WTC11 (cell line): Measurements from ENCODE around the gene BASP1. TPM values are rescaled to one million over a fixed set of nuclear protein-coding genes. Genes with fewer than 3 reads are reported as not detected.

Source experiments
- ATAC-seq: fragments of 200-7000 bp; cut with Tn5 transposase; 2 replicates; pipeline ENCODE4 v1.10.0; 2021; ENCODE audit warnings: mild to moderate bottlenecking, moderate library complexity
- CTCF ChIA-PET: fragments of 300-600 bp; sonication (Branson Sonifier 250); formaldehyde crosslinking; loops from one replicate; lab custom pipeline; 2021; ENCODE audit warnings: antibody characterized with exemption; lab: Charles Lee
- POLR2A ChIA-PET: fragments of 350-600 bp; sonication (Branson Sonifier 250); formaldehyde crosslinking; loops from one replicate; lab custom pipeline; 2021; ENCODE audit warnings: antibody characterized with exemption; lab: Charles Lee
- DNase-seq: peaks from one replicate; pipeline ENCODE4 v3.0.0; 2021; ENCODE audit warnings: low spot score
- H3K27ac Mint-ChIP-seq: 2 replicates; pipeline ENCODE4 v1.8.0; 2021; ENCODE audit warnings: mixed read lengths
- H3K27me3 Mint-ChIP-seq: 2 replicates; pipeline ENCODE4 v1.8.0; 2021; ENCODE audit warnings: low read depth, mild to moderate bottlenecking, moderate library complexity, mixed read lengths
- H3K36me3 Mint-ChIP-seq: 2 replicates; pipeline ENCODE4 v1.8.0; 2021; ENCODE audit warnings: mixed read lengths
- H3K4me1 Mint-ChIP-seq: 2 replicates; pipeline ENCODE4 v1.8.0; 2022; ENCODE audit warnings: mixed read lengths
- H3K4me3 Mint-ChIP-seq: 2 replicates; pipeline ENCODE4 v1.8.0; 2021; ENCODE audit warnings: mild to moderate bottlenecking, moderate library complexity, mixed read lengths
- H3K9me3 Mint-ChIP-seq: 2 replicates; pipeline ENCODE4 v1.8.0; 2021; ENCODE audit warnings: mixed read lengths
- E2F1 ChIP-seq: sonication (generic); formaldehyde crosslinking; IDR thresholded peaks from 2 replicates; pipeline ENCODE4 v1.8.0; 2022; ENCODE audit warnings: mild to moderate bottlenecking, missing genetic modification reagents
- ELF4 ChIP-seq: sonication (generic); formaldehyde crosslinking; IDR thresholded peaks from 2 replicates; pipeline ENCODE4 v1.8.1; 2022; ENCODE audit warnings: low read depth, mild to moderate bottlenecking, moderate library complexity, missing genetic modification reagents
- EMX1 ChIP-seq: fragments of 250-450 bp; sonication (Bioruptor Pico); IDR thresholded peaks from 2 replicates; pipeline ENCODE4 v1.8.0; 2021; ENCODE audit warnings: mild to moderate bottlenecking
- FOXJ3 ChIP-seq: sonication (generic); formaldehyde crosslinking; IDR thresholded peaks from 2 replicates; pipeline ENCODE4 v1.9.0; 2021; ENCODE audit warnings: missing genetic modification reagents, mild to moderate bottlenecking, borderline replicate concordance
- FOXK1 ChIP-seq: sonication (generic); formaldehyde crosslinking; IDR thresholded peaks from 2 replicates; pipeline ENCODE4 v1.8.0; 2022; ENCODE audit warnings: mild to moderate bottlenecking, moderate library complexity, missing genetic modification reagents
- GABPB1 ChIP-seq: sonication (generic); formaldehyde crosslinking; IDR thresholded peaks from 2 replicates; pipeline ENCODE4 v1.8.1; 2023; ENCODE audit warnings: mild to moderate bottlenecking, missing genetic modification reagents
- GRHL2 ChIP-seq: fragments of 250-450 bp; sonication (Bioruptor Pico); IDR thresholded peaks from 2 replicates; pipeline ENCODE4 v1.8.0; 2022; ENCODE audit warnings: mild to moderate bottlenecking, moderate library complexity; ENCODE audit not compliant: insufficient replicate concordance, severe bottlenecking
- GTF2I ChIP-seq: fragments of 250-450 bp; sonication (Bioruptor Pico); conservative IDR thresholded peaks from 2 replicates; pipeline ENCODE4 v1.4.0; 2021; ENCODE audit warnings: mild to moderate bottlenecking
- NFE2L1 ChIP-seq: sonication (generic); formaldehyde crosslinking; IDR thresholded peaks from 2 replicates; pipeline ENCODE4 v1.8.1; 2023; ENCODE audit warnings: missing genetic modification reagents
- NFYB ChIP-seq: sonication (generic); formaldehyde crosslinking; conservative IDR thresholded peaks from 2 replicates; pipeline ENCODE4 v1.8.0; 2022; ENCODE audit warnings: low read depth, missing genetic modification reagents
- NR1H2 ChIP-seq: sonication (generic); formaldehyde crosslinking; IDR thresholded peaks from 2 replicates; pipeline ENCODE4 v1.9.0; 2021; ENCODE audit warnings: mild to moderate bottlenecking, moderate library complexity, missing genetic modification reagents
- NR2C2 ChIP-seq: sonication (generic); formaldehyde crosslinking; IDR thresholded peaks from 2 replicates; pipeline ENCODE4 v1.8.0; 2022; ENCODE audit warnings: mild to moderate bottlenecking, missing genetic modification reagents
- NR3C1 ChIP-seq: sonication (generic); formaldehyde crosslinking; conservative IDR thresholded peaks from 2 replicates; pipeline ENCODE4 v1.8.1; 2023; ENCODE audit warnings: low read depth, mild to moderate bottlenecking, missing genetic modification reagents
- OVOL2 ChIP-seq: fragments of 250-450 bp; sonication (Bioruptor Pico); IDR thresholded peaks from 2 replicates; pipeline ENCODE4 v1.9.0; 2021; ENCODE audit warnings: mild to moderate bottlenecking, borderline replicate concordance
- PRDM15 ChIP-seq: sonication (generic); formaldehyde crosslinking; IDR thresholded peaks from 2 replicates; pipeline ENCODE4 v1.8.0; 2022; ENCODE audit warnings: missing genetic modification reagents
- RELA ChIP-seq: sonication (generic); formaldehyde crosslinking; IDR thresholded peaks from 2 replicates; pipeline ENCODE4 v1.8.1; 2022; ENCODE audit warnings: missing genetic modification reagents, mild to moderate bottlenecking, borderline replicate concordance
- SMAD4 ChIP-seq: sonication (generic); formaldehyde crosslinking; IDR thresholded peaks from 2 replicates; pipeline ENCODE4 v1.8.0; 2022; ENCODE audit warnings: mild to moderate bottlenecking, missing genetic modification reagents
- TCF7 ChIP-seq: sonication (generic); formaldehyde crosslinking; IDR thresholded peaks from 2 replicates; pipeline ENCODE4 v1.8.0; 2022; ENCODE audit warnings: mild to moderate bottlenecking, low read depth, missing genetic modification reagents, moderate library complexity
- TP53 ChIP-seq: sonication (generic); formaldehyde crosslinking; IDR thresholded peaks from 2 replicates; pipeline ENCODE4 v1.8.1; 2023; ENCODE audit warnings: mild to moderate bottlenecking, missing genetic modification reagents
- USF1 ChIP-seq: sonication (generic); formaldehyde crosslinking; IDR thresholded peaks from 2 replicates; pipeline ENCODE4 v1.8.0; 2022; ENCODE audit warnings: mild to moderate bottlenecking, missing genetic modification reagents
- ZNF121 ChIP-seq: sonication (generic); formaldehyde crosslinking; IDR thresholded peaks from 2 replicates; pipeline ENCODE4 v1.8.0; 2023; ENCODE audit warnings: missing genetic modification reagents
- ZNF219 ChIP-seq: sonication (generic); formaldehyde crosslinking; IDR thresholded peaks from 2 replicates; pipeline ENCODE4 v1.8.0; 2023; ENCODE audit warnings: missing genetic modification reagents, mild to moderate bottlenecking, borderline replicate concordance
- ZNF396 ChIP-seq: fragments of 250-450 bp; sonication (Bioruptor Pico); IDR thresholded peaks from 2 replicates; pipeline ENCODE4 v1.8.0; 2021; ENCODE audit warnings: mild to moderate bottlenecking, moderate library complexity, borderline replicate concordance
- ZNF416 ChIP-seq: fragments of 250-450 bp; sonication (Bioruptor Pico); IDR thresholded peaks from 2 replicates; pipeline ENCODE4 v1.9.0; 2021; ENCODE audit warnings: mild to moderate bottlenecking, inconsistent platforms
- ZNF532 ChIP-seq: fragments of 250-450 bp; sonication (Bioruptor Pico); IDR thresholded peaks from 2 replicates; pipeline ENCODE4 v1.9.0; 2021; ENCODE audit warnings: mild to moderate bottlenecking, borderline replicate concordance
- total RNA-seq: library from RNA; stranded (reverse); gene quantifications from 3 replicates; pipeline ENCODE4 v1.2.3, GENCODE V29; 2021
- TF ChIP-seq, protein P1 (sequence below): sonication (generic); formaldehyde crosslinking; IDR thresholded peaks from 2 replicates; pipeline ENCODE4 v1.8.0; 2022; ENCODE audit warnings: mild to moderate bottlenecking, missing genetic modification reagents
- TF ChIP-seq, protein P2 (sequence below): sonication (generic); formaldehyde crosslinking; IDR thresholded peaks from 2 replicates; pipeline ENCODE4 v1.8.1; 2023; ENCODE audit warnings: mild to moderate bottlenecking, missing genetic modification reagents

Gene BASP1
- total RNA-seq, 1 experiment from 2014 or later: 108 TPM

DNA sequence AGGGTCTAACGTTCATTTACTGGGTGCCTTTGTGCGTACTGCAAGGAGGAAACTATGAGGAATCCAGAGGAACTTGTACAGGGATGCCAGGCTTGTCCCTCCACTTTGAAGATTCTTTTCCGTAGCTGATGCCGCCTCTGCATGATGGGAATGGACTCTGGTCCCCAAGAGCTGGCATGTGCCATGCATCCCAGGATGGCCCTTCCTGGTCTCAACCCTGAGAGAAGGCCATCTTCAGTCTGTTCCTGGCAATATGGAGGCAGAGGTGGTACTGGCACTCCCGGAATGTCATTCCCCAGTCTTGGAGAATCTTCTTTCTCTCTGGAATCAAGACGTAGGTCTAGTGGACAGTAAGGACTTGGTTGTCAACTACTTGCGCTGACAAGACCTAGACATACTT is 61.5 kb downstream of the BASP1 start:
- CTCF ChIA-PET: no interaction called here
- TF ChIP-seq OVOL2 (CRISPR knock-in tag): no peak
- TF ChIP-seq GTF2I (CRISPR knock-in tag): no peak
- TF ChIP-seq NFE2L1 (CRISPR knock-in tag): no peak
- TF ChIP-seq, protein P1, sequence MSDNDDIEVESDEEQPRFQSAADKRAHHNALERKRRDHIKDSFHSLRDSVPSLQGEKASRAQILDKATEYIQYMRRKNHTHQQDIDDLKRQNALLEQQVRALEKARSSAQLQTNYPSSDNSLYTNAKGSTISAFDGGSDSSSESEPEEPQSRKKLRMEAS (CRISPR knock-in tag): no peak
- TF ChIP-seq PRDM15 (CRISPR knock-in tag): no peak
- TF ChIP-seq ZNF416 (CRISPR knock-in tag): no peak
- TF ChIP-seq GABPB1 (CRISPR knock-in tag): no peak
- TF ChIP-seq, protein P2, sequence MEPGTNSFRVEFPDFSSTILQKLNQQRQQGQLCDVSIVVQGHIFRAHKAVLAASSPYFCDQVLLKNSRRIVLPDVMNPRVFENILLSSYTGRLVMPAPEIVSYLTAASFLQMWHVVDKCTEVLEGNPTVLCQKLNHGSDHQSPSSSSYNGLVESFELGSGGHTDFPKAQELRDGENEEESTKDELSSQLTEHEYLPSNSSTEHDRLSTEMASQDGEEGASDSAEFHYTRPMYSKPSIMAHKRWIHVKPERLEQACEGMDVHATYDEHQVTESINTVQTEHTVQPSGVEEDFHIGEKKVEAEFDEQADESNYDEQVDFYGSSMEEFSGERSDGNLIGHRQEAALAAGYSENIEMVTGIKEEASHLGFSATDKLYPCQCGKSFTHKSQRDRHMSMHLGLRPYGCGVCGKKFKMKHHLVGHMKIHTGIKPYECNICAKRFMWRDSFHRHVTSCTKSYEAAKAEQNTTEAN (CRISPR knock-in tag): no peak
- TF ChIP-seq NR3C1 (CRISPR knock-in tag): no peak
- no peak for TF ChIP-seq SMAD4 (CRISPR knock-in tag)
- no peak for TF ChIP-seq ELF4 (CRISPR knock-in tag)
- no peak for TF ChIP-seq USF1 (CRISPR knock-in tag)
- TF ChIP-seq ZNF396 (CRISPR knock-in tag): no peak
- no peak for TF ChIP-seq ZNF121
- no peak for TF ChIP-seq FOXK1
- no peak for TF ChIP-seq EMX1
- no peak for TF ChIP-seq TP53 (CRISPR knock-in tag)
- DNase-seq (no peak), ATAC-seq (no peak; the same call in 1 of the 2 replicates)
- Mint-ChIP-seq H3K27ac (peak overlapping the region; percentile 84; the same call in 1 of the 2 replicates), H3K4me3 (no peak overlapping the region), H3K4me1 (peaks cover 35% of the 10 kb centered on the region), H3K9me3 (no peaks in the 10 kb centered on the region), H3K36me3 (peaks cover 19% of the 10 kb centered on the region), H3K27me3 (no peaks in the 10 kb centered on the region)
- POLR2A ChIA-PET: no interaction called here

GRCh38 chr5:17279487-17279886 is 62.1 kb downstream of the BASP1 start:
- ATAC-seq (no peak), DNase-seq (no peak)
- H3K27me3 Mint-ChIP-seq: no peaks in the 10 kb centered on the region
- H3K4me1 Mint-ChIP-seq: peaks cover 38% of the 10 kb centered on the region
- no peaks in the 10 kb centered on the region for H3K9me3 Mint-ChIP-seq
- no peak overlapping the region for H3K4me3 Mint-ChIP-seq
- peaks cover 14% of the 10 kb centered on the region for H3K36me3 Mint-ChIP-seq
- ChIA-PET CTCF (no interaction called here), POLR2A (no interaction called here)
- no peak overlapping the region for H3K27ac Mint-ChIP-seq
- no peak for TF ChIP-seq TCF7 (CRISPR knock-in tag)
- no peak for TF ChIP-seq OVOL2 (CRISPR knock-in tag)
- TF ChIP-seq E2F1 (CRISPR knock-in tag): no peak
- TF ChIP-seq FOXJ3 (CRISPR knock-in tag): no peak
- TF ChIP-seq NR1H2 (CRISPR knock-in tag): no peak
- no peak for TF ChIP-seq RELA (CRISPR knock-in tag)
- TF ChIP-seq ZNF532: no peak
- no peak for TF ChIP-seq ZNF219
- no peak for TF ChIP-seq FOXK1
- no peak for TF ChIP-seq GRHL2 (CRISPR knock-in tag)
- TF ChIP-seq NFE2L1 (CRISPR knock-in tag): no peak
- TF ChIP-seq NFYB (CRISPR knock-in tag): no peak
- TF ChIP-seq NR2C2 (CRISPR knock-in tag): no peak
